Neuron (in vitro differentiated cells): ENCODE data around the gene TEX10.
"Not testable (repeated sequence)": the region's sequence is repeated elsewhere in the genome, so short reads cannot be mapped to it uniquely, and the experiment has no call there.

Experiments used
- H2AFZ ChIP-seq: one replicate; pipeline ENCODE4 v1.6.1; 2013; ENCODE audit warnings: low read depth, mild to moderate bottlenecking, inconsistent platforms, low read length, moderate library complexity
- H3K27me3 ChIP-seq: one replicate; pipeline ENCODE4 v1.6.1; 2013; ENCODE audit warnings: low read length; ENCODE audit not compliant: insufficient read depth
- H3K36me3 ChIP-seq: one replicate; pipeline ENCODE4 v1.6.1; 2013; ENCODE audit warnings: low read length; ENCODE audit not compliant: insufficient read depth
- H3K4me1 ChIP-seq: one replicate; pipeline ENCODE4 v1.6.1; 2013; ENCODE audit warnings: low read length; ENCODE audit not compliant: insufficient read depth
- H3K4me3 ChIP-seq: 2 replicates; pipeline ENCODE4 v1.5.1; 2013; ENCODE audit warnings: mild to moderate bottlenecking, low read length, moderate library complexity
- H3K9me3 ChIP-seq: one replicate; pipeline ENCODE4 v1.6.1; 2013; ENCODE audit warnings: low read length

TEX10 gene

DNA sequence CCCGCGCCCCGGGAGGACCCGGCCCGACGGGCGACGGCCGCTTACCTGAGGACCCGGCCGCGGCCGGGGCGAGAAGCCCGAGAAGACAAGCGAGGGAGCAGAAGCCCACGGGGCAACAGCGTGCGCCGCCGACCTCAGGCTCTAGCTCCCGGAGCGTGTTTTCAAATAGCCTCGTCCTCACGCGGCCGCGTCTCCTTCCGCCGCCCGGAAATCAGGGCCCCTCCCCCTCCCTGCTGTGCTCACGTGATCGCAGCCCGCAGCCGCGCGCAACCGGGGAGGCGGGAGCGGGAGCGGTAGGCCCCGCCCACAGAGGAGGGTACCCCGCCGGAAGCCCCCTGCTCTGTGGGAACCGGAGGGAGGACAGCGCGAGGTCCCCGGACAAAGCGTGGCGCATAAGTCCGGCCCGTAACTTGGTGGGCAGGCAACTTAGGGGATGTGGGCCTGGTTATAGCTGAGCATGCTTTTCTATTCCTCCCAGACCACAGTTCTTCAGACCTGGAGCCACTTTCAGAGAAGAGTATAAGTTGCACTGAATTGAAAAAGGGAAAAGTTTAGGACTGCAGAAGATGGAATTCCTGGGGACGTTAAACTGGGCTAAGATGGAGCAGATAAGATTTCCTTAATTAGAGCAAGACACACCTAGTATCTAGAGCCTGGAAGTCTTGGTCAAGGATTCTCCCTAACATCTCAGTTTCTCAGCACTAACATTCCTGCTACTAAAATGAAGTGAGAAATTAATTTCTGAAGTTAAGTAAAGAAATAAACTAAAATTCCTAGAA is at the start of gene TEX10:
TEX10 (minus strand) TSS at position 216 of the 779 bp plus-strand sequence. CDS start 3,579 bp downstream, outside the sequence.
- peak within 1 kb of the TSS; percentile 88 for H2AFZ ChIP-seq
- no peaks in the 10 kb centered on the region for H3K27me3 ChIP-seq
- H3K4me1 ChIP-seq = peaks cover 31% of the 10 kb centered on the region
- peaks cover 15% of the 10 kb centered on the region for H3K9me3 ChIP-seq
- H3K36me3 ChIP-seq = peaks cover 12% of the 10 kb centered on the region
- H3K4me3 ChIP-seq = peak within 1 kb of the TSS; percentile 87

DNA sequence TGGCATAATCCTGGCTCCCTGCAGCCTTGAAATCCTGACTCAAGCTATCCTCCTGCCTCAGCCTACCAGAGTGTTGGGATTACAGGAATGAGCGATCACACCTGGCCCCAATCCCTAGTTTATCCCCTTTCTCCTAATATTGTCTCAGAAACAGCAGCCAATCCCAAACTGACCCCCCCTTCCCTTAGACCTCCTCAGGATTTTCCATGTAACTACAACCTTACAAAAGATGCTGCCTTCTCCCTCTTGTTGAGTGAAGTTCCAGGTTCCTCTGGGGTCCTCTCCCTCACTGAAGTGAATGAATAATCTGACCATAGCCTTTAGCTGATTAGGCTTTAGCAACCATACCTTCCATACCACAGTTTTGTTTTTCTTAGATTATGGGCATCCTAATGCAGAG is 48.3 kb upstream of the TEX10 start:
- H3K27me3 ChIP-seq = no peaks in the 10 kb centered on the region
- no peaks in the 10 kb centered on the region for H3K9me3 ChIP-seq
- H3K4me3 ChIP-seq = no peak overlapping the region
- H3K36me3 ChIP-seq = no peaks in the 10 kb centered on the region
- no peaks in the 10 kb centered on the region for H3K4me1 ChIP-seq
- H2AFZ ChIP-seq = no peak overlapping the region

DNA sequence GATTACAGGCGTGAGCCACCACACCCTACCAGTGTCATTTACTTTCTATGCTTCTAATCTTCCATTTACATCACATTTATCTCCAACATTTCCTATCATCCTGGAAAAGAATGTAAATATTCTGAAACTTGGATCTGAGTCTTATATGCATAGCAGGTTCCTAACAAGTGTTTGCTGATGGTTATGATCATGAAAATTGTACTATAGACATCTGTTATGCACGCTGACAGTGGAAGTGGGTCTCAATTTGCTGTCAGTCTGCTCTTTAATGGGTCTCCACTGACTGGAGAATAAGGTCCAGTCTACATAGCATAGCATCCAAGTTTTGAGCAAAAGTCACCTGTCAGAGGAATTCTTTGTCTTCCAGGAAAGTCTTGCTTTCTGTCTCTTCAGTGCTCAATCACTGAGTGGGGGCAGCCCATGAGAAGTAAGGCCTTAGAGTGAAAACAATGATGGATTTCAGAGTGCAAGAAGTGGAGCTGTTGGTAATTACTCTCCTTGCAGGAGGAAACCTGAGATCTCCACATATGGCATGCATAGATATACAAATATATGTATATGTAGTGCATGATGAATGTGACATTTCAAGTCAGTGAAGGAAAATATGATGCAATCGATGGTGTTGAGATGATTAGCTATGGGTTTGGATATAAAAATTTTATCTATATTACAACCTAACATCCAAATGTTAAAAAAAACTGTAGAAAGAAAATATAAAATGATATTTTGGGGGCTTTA is 45.0 kb upstream of the TEX10 start:
- Histone ChIP-seq H3K4me1 (no peaks in the 10 kb centered on the region), H2AFZ (no peak overlapping the region), H3K4me3 (no peak overlapping the region), H3K27me3 (no peaks in the 10 kb centered on the region), H3K36me3 (no peaks in the 10 kb centered on the region), H3K9me3 (peaks cover 4% of the 10 kb centered on the region)

DNA sequence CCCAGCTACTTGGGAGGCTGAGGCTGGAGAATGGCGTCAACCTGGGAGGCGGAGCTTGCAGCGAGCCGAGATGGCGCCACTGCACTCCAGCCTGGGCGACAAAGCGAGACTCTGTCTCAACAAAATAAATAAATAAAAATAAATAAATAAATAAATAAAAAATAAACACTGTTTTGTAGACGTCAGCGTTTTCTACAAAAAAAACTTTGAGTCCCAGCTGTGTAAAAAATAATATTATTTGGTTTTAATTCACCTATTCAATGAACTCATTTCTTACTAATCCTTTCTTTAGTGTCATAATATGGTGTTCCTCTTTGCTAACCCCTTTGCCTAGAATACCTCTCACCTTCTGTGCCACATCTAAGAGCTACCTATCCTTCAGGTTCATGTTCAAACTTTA is 44.0 kb upstream of the TEX10 start:
- Histone ChIP-seq H3K4me1 (no peaks in the 10 kb centered on the region), H3K4me3 (no peak overlapping the region), H2AFZ (no peak overlapping the region), H3K9me3 (peaks cover 6% of the 10 kb centered on the region), H3K27me3 (no peaks in the 10 kb centered on the region), H3K36me3 (peaks cover 1% of the 10 kb centered on the region)

DNA sequence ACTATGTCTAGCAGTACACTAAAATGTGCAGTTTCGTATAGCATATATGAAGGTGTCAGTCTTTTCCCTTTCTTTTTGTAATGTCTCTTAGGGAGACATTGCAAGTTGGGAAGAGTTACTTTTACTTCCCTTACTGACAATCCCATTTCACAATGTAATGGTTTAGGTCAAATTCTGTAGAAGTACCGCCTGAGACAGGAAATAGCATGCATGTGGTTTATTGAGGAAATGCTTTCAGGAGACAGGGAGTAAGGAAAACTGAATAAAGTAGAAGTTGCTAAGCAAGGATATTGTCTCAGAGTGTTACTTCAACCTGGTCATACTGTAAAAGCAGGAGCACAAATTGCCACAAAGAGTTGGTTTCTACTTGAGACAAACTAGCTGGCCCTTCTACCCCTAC is 42.1 kb upstream of the TEX10 start:
- H3K27me3 ChIP-seq = no peaks in the 10 kb centered on the region
- peaks cover 11% of the 10 kb centered on the region for H3K9me3 ChIP-seq
- peaks cover 6% of the 10 kb centered on the region for H3K36me3 ChIP-seq
- no peak overlapping the region for H3K4me3 ChIP-seq
- no peak overlapping the region for H2AFZ ChIP-seq
- no peaks in the 10 kb centered on the region for H3K4me1 ChIP-seq

DNA sequence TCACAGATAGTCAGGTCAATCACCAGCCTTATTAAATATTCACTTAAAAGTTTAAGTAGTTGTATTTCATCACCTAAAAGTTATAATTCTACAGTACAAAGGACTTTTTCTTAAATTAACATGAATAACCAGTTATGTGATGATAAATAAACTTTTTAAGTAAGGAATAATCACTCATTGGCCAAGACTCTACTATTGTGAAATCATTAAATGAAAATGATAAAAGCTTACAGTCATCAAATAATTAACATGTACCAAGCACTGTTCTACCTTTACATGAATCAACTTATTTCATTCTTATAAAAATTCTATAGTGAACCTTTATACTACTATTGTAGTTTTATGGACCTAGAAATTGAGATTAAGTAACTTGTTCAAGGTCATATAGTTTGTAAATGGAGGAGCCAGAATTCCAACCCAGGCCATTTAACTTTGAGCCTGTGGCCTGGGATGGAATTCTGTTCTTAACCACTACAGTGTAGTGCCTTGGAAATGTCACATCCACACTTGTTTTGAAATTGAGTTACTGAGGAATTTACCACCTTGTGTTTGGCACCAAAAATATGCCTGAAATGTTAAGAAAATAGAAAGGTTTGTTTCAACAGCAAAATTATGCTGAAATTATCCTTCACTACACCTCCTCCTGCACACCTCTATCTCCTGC is 41.4 kb upstream of the TEX10 start:
- H3K9me3 ChIP-seq = peaks cover 12% of the 10 kb centered on the region
- H3K4me3 ChIP-seq = no peak overlapping the region
- no peak overlapping the region for H2AFZ ChIP-seq

DNA sequence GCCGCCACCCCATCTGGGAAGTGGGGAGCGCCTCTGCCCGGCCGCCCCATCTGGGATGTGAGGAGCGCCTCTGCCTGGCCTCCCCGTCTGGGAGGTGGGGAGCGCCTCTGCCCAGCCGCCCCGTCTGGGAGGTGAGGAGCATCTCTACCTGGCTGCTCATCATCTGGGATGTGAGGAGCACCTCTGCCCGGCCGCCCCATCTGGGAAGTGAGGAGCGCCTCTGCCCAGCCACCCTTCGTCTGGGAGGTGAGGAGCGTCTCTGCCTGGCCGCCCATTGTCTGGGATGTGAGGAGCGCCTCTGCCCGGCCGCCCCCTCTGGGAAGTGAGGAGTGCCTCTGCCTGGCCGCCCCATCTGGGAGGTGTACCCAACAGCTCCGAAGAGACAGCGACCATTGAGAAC is 40.2 kb upstream of the TEX10 start:
- H2AFZ ChIP-seq = not testable (repeated sequence)

More for the DNA sequence above, 41.4 kb upstream of the TEX10 start:
- no peaks in the 10 kb centered on the region for H3K4me1 ChIP-seq
- no peaks in the 10 kb centered on the region for H3K27me3 ChIP-seq
- peaks cover 6% of the 10 kb centered on the region for H3K36me3 ChIP-seq

DNA sequence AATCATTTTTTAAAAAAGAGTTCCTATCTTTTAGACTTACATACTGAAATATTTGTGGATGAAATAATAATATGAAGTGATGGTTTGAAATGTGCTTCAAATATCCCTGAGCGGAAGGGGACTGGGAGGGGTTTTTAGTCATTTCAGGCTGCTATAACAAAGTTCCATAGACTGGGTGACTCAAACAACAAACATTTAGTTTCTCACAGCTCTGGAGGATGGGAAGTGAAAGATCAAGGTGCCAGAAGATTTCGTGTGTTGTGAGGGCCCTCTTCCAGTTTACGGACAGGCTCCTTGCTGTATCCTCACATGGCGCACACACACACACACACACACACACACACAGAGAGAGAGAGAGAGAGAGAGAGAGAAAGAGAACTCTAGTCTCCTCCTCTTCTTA is 27.1 kb upstream of the TEX10 start:
- no peak overlapping the region for H2AFZ ChIP-seq
- H3K4me1 ChIP-seq = no peaks in the 10 kb centered on the region
- no peak overlapping the region for H3K4me3 ChIP-seq
- peaks cover 4% of the 10 kb centered on the region for H3K9me3 ChIP-seq
- H3K27me3 ChIP-seq = no peaks in the 10 kb centered on the region
- H3K36me3 ChIP-seq = peaks cover 3% of the 10 kb centered on the region

More for the DNA sequence above, 40.2 kb upstream of the TEX10 start:
- H3K4me3 ChIP-seq, H3K27me3 ChIP-seq, H3K4me1 ChIP-seq, H3K36me3 ChIP-seq: not testable (repeated sequence)
- H3K9me3 ChIP-seq = peaks cover 15% of the 10 kb centered on the region

DNA sequence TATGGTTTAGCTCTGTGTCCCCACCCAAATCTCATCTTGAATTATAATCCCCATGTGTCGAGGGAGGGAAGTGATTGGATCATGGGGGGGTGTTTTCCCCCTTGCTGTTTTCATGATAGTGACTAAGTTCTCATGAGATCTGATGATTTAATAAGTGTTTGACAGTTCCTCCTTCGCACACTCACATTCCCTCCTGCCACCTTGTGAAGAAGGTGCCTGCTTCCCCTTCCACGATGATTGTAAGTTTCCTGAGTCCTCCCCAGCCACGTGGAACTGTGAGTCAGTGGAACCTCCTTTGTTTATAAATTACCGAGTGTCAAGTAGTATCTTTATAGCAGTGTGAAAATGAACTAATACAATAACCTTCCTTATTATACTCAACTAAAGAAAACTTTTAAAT is 24.3 kb upstream of the TEX10 start:
- Histone ChIP-seq H3K4me1 (no peaks in the 10 kb centered on the region), H3K4me3 (no peak overlapping the region), H2AFZ (no peak overlapping the region), H3K9me3 (peaks cover 4% of the 10 kb centered on the region), H3K36me3 (peaks cover 3% of the 10 kb centered on the region), H3K27me3 (no peaks in the 10 kb centered on the region)

DNA sequence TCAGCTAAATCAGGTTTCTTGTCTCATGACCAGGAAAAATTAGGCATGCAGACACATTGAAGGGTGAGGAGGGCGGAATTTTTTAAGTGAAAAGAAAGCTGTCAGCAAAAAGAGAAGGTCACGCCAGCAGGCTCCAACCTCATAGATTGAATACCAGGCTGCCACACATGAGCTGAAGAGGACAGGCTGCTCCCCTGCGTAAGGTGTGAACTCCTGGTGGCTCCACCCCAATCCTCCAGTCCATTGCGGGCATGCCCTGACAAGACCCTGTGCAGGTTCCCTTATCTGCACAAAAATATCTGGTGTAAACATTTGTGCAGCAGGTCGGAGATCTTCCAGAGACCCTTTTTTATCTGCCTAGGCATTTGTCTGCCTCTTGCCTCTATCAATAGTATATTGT is 22.9 kb upstream of the TEX10 start:
- peaks cover 3% of the 10 kb centered on the region for H3K36me3 ChIP-seq
- H3K27me3 ChIP-seq = no peaks in the 10 kb centered on the region
- H3K4me1 ChIP-seq = no peaks in the 10 kb centered on the region
- no peak overlapping the region for H3K4me3 ChIP-seq
- H2AFZ ChIP-seq = no peak overlapping the region
- peaks cover 7% of the 10 kb centered on the region for H3K9me3 ChIP-seq

DNA sequence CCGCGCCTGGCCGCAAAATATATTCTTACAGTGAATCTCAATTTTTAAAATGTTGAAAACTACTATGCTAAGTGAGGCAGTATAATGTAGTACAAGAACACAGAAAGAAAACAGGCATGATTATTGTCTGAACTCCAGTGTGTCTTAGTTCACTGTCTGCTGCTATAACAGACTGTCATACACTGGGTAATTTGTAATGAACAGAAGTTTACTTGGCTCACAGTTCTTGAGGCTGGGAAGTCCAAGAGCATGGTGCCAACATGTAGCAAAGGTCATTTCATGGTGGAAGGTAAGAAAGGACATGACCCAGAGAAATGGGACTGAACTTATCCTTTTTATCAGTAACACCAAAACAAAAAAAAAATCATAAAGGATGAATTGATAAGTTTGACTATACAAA is 19.9 kb upstream of the TEX10 start:
- no peaks in the 10 kb centered on the region for H3K4me1 ChIP-seq
- H3K9me3 ChIP-seq = peaks cover 18% of the 10 kb centered on the region

DNA sequence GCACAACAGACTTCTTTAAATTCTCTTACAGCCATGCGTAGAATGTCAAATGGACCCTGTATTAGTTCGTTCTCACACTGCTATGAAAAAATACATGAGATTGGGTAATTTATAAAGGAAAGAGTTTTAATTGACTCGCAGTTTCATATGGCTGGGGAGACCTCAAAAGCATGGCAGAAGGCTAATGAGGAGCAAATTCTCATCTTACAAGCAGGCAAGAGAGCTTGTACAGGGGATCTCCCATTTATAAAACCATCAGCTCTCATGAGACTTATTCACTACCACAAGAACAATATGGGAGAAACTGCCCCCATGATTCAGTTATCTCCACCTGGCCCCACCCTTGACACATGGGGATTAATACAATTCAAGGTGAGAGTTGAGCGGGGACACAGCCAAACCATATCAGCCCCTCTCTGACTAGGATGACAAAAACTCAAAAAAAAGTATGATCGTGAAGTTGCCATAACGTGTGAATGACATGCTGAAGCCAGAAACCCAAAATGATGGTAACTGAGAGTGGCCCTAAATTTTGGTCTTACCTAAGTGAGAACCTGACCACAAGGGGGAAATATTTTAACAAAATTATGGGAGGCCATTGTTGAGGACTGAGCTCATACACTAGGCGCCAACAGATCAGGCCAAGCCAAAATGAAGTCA is 17.5 kb upstream of the TEX10 start:
- no peak overlapping the region for H3K4me3 ChIP-seq
- peaks cover 2% of the 10 kb centered on the region for H3K4me1 ChIP-seq
- H3K9me3 ChIP-seq = peaks cover 14% of the 10 kb centered on the region
- H3K27me3 ChIP-seq = no peaks in the 10 kb centered on the region
- H2AFZ ChIP-seq = no peak overlapping the region
- peaks cover 6% of the 10 kb centered on the region for H3K36me3 ChIP-seq

More for the DNA sequence above, 19.9 kb upstream of the TEX10 start:
- H3K27me3 ChIP-seq = no peaks in the 10 kb centered on the region
- H3K4me3 ChIP-seq = no peak overlapping the region
- H3K36me3 ChIP-seq = peaks cover 6% of the 10 kb centered on the region
- no peak overlapping the region for H2AFZ ChIP-seq

DNA sequence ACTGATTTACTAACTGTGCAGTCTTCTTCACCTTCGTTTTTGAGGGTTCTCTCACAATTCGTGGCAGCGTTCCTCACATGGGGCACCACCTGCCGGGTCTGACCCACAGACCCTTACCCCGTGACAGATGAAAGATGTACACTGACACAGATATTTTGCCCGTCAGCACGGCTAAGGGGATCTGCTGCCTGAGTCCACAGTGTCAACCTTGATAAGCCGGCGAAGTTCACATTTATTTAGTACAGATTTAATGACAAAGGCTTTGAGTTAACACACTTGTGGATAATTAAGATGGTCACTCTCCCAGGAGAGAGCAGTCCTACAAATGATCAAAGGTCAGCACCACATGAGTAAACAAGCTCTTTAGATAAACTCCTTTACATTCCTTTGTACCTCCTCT is 15.9 kb upstream of the TEX10 start:
- H3K27me3 ChIP-seq = no peaks in the 10 kb centered on the region
- no peak overlapping the region for H3K4me3 ChIP-seq
- peaks cover 2% of the 10 kb centered on the region for H3K4me1 ChIP-seq
- peaks cover 6% of the 10 kb centered on the region for H3K36me3 ChIP-seq
- H3K9me3 ChIP-seq = peaks cover 24% of the 10 kb centered on the region
- no peak overlapping the region for H2AFZ ChIP-seq
